SK-N-DZ (cell line): ENCODE data around the gene KPNA6. TPM values are rescaled to one million over a fixed set of nuclear protein-coding genes. Genes with fewer than 3 reads are reported as not detected.
"Not testable (repeated sequence)": the region's sequence is repeated elsewhere in the genome, so short reads cannot be mapped to it uniquely, and the experiment has no call there.

ENCODE experiments used
- DNase-seq: peaks from one replicate; pipeline ENCODE4 v3.0.0-alpha.2; 2015; ENCODE audit warnings: low spot score
- polyA plus RNA-seq, 2 experiments: library from polyadenylated mRNA; depleted of rRNA; stranded (reverse); fragments of >200 nt; gene quantifications; 2 replicates each; pipeline ENCODE4 v1.2.3, GENCODE V29; 2014

The KPNA6 gene
- 26.2 and 33.5 TPM in 2 replicates for polyA plus RNA-seq (2014; cell fraction: cytosol; rRNA removed)
- 13.3 and 19.3 TPM in 2 replicates for polyA plus RNA-seq (2014; cell fraction: nucleus; rRNA removed)

DNA sequence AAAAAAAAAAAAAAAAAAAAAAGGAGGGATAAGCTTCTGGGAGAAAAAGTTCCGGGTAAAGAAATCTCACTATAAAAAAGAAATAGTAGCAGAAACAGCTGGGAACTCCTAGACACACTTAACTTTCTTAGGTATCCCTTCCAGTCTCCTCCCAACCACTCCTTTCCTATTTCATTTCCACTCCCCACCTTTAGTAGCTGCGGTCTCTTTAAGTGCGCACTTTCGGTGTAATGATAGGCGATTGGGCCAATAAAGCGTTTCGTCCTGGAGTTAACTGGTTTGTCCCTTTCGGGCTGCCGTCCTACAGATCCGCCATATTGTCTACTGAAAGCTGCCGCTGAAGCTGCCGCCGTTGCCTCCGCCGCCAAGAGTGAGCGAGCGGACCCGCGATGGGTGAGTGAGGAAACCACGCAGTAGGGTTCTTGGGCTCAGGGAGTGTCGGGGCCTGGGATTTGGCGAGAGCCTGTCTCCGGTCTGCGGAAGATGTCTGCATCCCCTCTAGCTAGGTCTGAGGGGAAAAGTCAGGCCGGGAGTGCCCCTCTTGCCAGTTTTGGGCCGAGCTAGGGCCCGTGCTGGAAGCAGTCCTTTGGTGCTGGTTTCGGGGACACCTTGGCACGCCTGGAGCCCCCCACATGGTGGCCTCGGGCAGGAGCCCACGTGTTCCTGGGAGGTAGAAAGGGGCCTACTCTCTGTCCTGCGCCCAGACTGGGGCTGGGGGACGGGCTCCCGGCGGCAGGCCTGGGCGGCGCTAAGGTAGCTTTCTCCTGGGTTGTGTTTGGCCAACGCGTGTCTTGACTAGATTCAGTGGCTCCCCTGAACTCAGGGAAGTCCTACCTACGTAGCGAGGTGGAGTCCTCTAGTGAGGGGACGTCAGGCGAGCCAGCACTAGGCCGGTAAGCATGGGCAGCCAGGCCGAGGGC is at the start of gene KPNA6:
TSS of gene KPNA6 (plus strand) at position 315 of the 920 bp plus-strand sequence. CDS start at position 390, 75 bp downstream.
- peak; percentile 95 for DNase-seq

DNA sequence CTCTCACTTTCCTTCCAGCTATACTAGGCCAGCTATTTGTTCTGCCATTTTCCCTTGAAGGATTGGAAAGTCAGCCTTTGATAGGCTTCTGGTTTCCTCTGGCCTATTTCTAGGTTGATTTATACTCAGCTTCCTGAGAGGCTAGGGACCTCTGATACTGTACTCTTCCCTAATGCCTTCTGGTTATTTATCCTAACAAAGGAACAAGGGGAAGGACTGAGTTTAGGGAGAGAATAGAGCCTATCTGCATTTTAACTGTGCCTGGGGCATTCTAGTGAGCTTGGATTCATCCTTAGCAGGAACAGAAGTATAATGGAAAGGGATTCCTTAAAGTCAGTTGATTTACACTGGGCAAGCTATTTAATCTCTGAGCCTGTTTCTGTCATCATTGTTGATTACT is 46.9 kb upstream of the KPNA6 start:
- no peak for DNase-seq

DNA sequence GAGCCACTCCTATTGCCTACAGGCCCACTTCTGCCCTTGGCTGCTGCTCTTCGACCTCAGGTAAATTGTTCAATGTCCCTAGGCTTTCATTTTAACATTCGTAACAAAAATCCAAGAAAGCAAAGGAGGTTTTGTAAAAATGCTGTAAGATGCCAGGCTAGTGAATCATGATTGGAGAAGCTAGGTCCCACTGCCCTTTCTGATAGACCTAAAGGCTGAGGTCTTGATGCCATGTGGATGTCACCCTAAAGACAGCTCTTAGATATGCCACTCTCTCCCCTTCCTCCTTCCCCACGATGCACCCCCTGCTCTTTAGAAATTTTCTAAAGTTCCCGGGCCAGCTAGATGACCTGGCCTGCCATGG is 45.0 kb upstream of the KPNA6 start:
- DNase-seq, result no peak

DNA sequence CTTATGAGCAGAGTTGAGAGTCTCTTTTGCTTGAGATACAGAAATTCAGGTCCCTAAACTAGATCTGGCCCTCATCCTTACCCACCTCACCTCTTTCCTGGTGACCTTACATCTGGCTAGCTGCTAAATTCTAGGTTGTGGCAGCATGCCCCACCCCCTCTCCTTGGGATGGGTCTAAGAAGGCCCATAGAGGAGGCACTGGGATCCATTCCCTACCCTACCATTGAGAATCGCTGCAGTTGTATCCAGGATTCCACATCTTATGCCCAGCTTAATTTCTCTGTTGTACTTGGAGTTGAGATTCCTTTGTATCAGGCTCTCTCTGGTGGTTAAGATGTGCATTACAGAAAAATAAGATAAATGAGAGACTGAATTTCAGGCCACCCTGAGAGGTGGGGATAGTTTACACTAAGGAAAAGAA is 44.6 kb upstream of the KPNA6 start:
- DNase-seq, result peak; percentile 46

DNA sequence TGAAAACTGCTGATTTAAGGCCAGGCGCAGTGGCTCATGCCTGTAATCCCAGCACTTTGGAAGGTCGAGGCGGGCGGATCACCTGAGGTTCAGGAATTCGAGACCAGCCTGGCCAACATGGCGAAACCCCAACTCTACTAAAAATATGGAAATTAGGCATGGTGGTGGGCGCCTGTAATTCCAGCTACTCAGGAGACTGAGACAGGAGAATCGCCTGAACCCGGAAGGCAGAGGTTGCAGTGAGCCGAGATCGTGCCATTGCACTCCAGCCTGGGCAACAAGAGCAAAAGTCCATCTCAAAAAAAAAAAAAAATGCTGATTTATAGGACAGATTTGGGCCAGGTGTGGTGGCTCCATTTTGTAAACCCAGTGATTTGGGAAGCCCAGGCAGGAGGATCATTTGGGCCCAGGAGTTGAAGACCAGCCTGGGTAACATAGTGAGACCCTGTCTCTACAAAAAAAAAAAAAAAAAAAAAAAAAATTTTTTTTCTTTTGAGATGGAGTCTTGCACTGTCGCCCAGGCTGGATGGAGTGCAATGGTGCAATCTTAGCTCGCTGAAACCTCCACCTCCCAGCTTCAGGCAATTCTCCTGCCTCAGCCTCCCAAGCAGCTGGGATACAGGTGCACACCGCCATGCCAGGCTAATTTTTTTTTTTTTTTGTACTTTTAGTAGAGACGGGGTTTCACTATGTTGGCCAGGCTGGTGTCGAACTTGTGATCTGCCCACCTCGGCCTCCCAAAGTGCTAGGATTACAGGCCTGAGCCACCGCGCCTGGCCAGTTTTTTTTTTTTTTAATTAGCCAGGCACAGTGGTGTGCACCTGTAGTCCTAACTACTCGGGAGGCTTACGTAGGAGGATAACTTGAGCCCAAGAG is 42.0 kb upstream of the KPNA6 start:
- DNase-seq, result not testable (repeated sequence)

DNA sequence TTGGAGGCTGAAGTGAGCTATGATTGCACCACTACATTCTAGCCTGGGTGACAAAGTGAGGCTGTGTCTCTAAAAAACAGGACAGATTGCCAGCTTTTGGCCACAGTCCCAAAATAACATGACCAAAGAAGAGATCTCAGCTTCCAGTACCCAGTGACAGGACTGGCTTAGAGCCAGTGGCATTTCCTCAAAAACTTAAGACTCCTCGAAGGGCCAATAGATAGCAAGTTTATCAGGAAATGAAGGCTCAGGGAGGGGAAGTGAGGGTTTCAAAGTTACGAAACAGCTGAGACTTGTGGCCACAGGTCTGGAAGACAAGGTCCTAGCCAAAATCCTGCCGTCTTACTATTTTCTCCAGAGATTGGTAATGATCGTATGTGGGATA is 41.4 kb upstream of the KPNA6 start:
- no peak for DNase-seq

DNA sequence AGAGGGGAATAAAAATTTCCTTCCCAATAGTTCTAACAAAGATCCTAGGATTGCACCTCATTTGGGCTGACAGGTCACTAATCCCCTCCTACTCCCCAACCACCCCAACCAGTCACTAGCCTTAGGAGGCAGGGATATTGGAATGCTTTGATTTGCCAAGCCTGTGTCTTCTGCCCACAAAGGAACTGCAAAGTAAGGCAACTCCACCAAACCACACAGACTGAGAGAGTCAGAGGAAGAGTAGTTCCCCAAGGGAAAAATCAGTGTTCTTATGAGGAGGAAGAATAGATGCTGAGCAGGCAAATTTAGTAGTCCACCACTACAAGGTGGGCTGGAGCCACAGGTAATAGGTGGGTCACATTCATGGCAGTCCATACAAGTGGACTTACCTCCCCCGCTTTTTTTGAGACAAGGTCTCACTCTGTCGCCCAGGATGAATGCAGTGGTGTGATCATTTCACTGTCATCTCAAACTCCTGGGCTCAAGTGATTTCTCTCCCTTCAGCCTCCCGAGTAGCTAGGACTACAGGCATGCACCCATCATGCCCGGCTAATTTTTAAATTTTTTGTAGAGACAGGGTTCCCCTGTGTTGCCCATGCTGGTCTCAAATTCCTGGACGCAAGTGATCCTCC is 38.8 kb upstream of the KPNA6 start:
- no peak for DNase-seq

DNA sequence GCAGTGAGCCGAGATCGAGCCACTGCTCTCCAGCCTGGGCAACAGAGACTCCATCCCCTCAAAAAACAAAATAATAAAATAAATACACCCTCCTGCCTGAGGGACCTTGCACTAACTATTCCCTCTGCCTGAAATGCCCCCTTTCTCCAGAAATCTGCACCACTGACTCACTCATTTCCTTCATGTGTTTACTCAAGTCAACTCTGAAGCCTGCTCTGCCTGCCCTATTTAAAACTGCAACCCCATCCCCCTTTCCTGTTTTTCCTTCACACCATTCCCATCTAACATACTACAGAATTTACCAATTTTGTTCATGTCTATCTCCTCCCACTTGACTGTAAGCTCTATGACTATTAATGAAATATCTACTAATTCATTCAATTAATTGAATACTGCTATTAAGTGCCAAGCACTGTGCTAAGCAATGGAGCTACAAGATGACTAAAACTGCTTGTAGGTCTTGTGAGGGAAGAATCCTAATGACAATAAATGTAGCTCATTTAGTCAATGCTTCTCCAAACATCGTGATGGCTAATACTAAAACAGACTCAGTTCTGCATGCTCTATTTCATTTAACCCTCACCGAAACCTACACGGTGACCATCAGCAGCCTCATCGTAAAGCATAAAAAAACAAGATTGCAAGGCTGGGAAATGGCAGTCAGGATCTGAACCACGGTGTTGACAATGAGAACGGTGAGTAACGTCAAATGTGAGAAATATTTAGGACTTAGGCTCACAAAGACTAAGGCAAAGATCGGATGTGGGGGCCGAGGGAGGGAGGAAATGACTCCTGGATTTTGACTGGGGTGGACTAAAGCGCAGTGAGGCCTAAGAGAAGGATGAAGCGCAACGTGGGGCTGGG is 35.9 kb upstream of the KPNA6 start:
- DNase-seq, result no peak

DNA sequence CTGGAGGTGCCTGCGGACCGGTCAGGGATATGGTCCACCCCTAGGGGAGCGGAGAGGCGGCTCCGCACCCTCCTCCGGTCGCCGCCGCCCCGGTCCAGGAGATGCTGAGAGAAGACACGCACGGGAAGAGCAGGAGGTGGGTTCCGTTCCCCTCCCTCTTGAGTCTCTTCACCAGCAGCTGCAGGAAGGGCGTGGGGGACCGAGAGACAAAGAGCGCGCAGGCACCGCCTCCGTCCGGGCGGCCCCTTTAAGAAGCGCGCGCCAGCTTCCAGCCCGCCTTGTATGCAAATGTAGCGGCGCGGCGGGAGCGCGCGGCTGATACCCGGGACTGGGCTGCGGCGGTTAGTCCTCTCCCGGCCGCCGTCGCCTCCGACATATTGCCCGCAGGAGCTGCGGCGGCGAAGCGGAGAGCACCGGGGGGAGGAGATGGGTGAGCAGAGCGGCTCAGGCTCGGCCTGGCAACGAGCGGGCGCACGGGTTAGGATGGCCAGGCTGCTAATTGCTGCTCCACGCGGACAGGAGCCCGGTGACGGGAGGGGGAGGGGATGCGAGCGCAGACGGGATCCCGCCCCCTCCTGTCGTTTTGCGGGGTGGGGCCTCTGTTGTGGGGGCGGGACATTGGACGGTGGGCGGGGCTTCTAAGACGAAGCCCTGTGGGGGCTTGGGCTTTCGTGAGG is 35.1 kb upstream of the KPNA6 start, which contains the start of gene TMEM39B:
TSS of gene TMEM39B (plus strand) at position 318 of the 677 bp plus-strand sequence. CDS start at position 427, 109 bp downstream.
- peak; percentile 96 for DNase-seq

DNA sequence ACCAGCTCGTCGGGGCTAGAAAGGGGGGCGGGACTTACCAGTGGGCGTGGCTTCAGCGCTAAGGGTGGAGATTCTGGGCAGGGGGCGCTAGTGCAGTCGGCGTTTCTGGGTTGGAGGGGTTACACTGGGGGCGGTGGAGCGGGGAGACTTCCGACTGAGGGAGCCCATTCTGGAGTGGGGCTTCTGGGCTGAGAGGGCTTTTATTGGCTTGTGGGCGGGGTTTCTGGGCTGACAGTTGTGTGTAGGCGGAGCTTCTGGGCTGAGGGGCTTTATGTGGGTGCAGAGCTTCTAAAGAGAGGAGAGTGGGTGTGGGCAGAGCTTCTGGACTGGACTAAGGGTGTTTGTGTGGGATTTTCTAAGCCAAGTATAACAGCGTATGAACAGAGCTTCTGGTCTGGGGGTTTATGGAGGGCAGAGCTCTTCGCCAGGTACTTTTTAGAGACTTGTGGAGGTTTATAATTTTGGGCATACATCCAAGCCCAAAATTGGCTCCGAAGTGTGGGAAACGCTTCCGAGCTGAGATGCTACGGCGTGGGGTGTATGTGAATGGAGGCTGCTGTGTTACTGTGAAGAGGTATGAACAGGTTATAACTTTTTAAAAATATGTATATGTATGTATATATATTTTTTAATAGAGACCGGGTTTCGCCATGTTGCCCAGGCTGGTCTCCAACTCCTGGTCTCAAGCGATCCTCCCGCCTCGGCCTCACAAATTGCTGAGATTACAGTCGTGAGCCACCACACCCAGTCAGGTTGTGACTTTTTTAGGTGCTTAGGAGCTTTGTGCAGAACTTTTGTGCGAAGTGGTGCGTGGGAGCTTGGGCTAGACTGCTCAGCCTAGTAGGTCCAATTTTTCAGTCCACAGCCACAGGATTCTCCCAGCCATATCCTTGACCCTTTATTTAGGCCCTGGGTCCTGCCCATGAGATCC is 34.3 kb upstream of the KPNA6 start:
- peak; percentile 94 for DNase-seq

DNA sequence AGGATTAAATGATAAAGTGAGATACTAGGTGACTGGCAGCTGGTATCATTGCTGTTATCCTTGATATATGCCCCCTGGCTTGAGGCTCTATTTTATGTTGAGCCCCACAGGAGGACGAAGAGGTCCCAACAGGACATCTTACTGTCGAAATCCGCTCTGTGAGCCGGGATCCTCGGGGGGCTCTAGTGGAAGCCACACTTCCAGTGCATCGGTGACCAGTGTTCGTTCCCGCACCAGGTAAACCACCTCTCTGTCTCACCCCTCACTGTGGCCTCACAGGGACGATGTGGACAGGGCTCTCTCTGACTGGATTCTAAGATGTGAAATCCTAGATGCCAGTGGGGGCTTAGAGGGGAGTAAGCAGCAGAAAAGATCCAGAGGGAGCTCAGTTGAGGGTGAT is 33.0 kb upstream of the KPNA6 start:
- DNase-seq, result no peak

DNA sequence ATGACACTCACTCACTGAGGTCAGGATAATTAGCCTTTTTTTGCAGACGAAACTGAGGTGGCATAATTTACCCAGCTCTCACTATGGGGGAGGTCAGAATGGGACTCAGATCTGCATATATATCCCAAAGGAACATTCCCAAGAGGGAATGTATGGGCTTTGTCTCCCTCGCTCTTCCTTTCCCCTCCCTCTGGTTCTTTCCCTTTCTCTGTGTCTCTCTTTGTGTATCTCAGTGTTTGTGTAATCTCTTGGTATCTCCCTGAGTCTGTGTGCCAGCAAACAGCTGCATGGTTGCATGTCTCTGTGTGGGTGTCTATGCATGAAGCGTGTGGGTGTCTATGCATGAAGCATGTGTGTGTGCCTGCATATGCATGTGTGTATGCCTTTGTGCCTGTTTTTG is 30.4 kb upstream of the KPNA6 start:
- no peak for DNase-seq

DNA sequence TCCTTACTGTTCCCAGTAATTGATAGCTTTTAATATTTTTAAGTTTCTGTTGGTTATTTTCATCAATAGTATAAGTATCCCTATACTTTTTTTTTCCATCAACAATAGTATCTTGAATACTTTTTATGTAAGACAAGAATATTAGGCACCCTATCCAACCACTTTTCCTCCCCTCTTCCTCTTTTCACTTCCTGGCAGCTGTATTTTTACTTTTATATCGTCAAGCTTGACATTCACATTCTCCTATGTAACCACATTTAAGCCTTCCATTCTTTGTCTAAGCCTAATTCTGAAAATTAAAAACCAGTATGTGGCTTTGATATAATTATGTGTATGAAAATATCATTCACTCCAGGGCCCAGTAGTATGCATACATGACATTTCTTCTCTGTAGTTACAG is 25.8 kb upstream of the KPNA6 start:
- DNase-seq, result no peak

DNA sequence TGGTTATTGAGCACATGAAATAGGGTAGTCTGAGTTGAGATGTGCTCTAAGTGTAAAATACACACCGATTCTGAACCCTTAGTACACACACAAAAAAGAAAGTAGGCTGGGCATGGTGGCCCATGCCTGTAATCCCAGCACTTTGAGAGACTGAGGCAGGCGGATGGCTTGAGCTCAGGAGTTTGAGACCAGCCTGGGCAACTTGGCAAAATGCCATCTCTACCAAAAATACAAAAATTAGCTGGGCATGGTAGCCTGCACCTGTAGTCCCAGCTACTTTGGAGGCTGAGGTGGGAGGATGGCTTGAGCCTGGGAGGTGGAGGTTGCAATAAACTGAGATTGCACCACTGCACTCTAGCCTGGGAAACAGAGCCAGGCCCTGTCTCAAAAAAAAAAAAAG is 21.5 kb upstream of the KPNA6 start:
- not testable (repeated sequence) for DNase-seq

DNA sequence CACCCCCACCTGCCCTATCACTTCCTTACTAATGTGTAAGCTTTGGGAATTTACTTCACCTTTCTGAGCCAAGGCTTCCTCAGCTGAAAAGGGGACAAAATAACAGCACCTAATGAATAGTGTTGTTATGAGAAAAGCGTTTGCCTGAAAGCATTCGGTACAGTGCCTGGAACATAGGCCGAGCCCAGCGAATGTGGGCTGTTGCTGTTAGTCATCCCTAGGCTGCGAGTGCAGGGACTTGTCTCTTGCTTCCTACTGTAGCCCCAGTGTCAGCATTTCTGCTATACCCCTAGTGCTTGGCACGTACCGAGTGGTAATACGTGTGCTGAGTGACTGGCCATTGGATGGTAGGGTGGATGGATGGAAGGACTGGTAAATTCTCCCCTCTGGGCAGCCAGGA is 16.7 kb upstream of the KPNA6 start:
- DNase-seq, result no peak

DNA sequence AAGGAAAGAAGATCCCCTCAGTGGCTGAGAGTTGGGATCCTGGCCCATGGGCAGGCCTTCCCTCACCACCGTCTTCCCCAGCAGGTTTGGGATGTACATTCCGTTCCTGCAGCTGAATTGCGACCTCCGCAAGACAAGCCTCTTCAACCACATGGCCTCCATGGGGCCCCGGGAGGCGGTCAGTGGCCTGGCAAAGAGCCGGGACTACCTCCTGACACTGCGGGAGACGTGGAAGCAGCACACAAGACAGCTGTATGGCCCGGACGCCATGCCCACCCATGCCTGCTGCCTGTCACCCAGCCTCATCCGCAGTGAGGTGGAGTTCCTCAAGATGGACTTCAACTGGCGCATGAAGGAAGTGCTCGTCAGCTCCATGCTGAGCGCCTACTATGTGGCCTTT is 16.3 kb upstream of the KPNA6 start:
- DNase-seq, result no peak

DNA sequence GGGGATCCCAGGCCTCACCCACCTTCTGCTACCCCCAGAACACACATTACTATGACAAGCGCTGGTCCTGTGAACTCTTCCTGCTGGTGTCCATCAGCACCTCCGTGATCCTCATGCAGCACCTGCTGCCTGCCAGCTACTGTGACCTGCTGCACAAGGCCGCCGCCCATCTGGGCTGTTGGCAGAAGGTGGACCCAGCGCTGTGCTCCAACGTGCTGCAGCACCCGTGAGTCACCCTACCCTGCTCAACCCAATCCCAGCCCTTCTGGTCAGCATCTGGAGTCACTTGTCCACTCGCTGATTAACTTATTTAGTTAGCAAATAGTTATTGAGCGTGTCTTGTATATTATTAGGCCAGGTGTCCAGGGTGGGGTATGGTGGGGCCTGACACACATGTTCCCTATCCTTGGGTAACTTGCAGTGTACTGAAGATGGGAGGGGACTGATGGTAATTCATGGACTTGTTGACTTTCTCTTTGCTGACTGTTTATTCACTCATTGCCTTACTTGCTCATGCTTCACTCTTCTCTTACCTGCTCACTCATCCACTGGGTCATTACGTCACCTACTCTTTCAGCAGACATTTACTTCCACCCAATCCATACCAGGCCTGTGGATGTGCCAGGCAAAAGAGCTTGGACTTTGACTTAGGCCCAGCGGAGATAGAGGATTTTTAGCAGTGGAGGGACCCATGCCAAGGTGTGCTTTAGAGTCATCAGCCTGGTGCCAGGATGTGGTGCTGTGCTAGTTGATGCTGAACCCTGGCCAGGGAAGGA is 12.9 kb upstream of the KPNA6 start:
- DNase-seq, result no peak

DNA sequence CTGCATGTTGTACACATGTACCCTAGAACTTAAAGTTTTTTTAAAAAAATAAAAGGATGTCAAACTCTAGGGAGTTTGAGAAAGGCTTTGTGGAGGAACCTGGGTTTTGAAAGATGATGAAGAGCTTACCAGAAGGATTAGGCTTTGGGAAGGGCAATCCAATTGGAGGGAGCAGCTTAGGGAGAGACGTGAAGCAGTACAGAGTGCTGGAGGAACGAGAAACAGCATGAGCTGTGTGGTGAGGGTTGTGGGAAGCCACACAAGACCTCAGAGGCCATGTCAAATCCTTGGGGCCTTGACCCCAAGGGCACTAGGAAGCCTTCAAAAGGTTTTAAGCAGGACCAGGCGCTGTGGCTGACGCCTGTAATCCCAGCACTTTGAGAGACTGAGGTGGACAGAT is 8.4 kb upstream of the KPNA6 start:
- DNase-seq, result no peak
